ENCODE results near the gene GAREM2.

Gene GAREM2

GRCh38 chr2:26187537-26188104 is 14.7 kb downstream of the GAREM2 start:
- DNase-seq (ENCODE audit: low spot score), result no peak

- DNase-seq (ENCODE audit: low spot score), result no peak
Observed at GRCh38 chr2:26189123-26189522, 16.2 kb downstream of the GAREM2 start.

GRCh38 chr2:26189751-26190150 is 16.9 kb downstream of the GAREM2 start:
- no peak for DNase-seq (ENCODE audit: low spot score)

DNA sequence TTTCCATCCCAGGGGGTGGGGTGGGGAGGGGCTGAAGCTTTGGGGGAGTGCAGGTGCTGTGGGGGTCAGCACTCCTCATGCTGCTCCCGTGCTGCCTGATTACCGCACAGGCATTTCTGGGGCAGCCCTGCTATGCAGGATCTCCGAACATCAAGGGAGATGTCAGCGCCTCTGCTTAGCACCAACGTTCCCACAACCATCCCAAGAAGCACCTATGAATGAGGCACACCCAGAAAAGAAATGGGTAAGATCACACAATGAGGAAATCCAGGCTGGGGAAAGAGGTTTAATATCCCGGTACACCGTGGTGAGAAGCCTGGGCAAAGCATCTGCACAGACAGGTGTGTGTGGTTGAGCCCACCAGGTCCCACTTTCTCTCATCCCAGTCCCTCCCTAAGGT is 17.5 kb downstream of the GAREM2 start:
- DNase-seq (ENCODE audit: low spot score), result no peak

DNA sequence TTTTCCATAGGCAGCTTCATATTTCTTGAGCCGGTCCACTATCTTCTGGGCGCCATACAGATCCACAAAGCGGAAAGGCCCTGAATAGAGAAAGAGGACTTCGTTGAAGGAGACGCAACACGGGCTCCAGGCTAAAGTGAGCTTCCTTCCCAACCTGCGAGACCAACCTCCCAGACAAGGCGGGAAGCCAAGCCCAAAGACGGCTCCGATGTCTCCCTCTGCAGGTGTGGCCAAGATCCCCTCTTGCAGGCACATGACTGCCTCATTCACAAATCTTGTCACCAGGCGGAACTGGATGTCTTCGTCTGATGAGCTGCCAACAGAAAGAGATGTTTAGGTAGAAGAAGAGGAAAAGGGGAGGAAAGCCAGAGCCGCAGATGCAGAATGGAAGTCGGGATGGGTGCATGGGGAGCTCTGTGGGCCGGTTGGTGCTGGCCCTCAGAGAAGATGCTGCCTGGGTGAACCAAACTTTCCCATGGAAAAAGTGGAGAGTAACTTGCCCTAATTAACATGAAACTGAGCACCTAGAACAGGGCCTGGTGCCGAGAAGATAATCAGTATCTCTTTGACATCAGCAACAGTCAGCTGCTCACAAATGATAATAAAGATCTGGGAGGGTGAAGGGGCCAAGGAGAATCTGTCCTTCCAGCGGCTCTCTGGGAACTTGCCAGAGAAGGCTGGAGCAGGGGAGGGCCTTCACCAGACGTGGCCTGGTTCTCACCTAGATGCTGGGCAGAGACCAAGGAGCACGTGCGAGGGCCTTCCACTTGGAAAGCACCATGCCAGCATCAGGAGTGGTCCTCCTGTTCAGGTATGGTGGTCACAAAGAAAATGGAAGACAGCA is 18.6 kb downstream of the GAREM2 start:
- no peak for DNase-seq (ENCODE audit: low spot score)

DNA sequence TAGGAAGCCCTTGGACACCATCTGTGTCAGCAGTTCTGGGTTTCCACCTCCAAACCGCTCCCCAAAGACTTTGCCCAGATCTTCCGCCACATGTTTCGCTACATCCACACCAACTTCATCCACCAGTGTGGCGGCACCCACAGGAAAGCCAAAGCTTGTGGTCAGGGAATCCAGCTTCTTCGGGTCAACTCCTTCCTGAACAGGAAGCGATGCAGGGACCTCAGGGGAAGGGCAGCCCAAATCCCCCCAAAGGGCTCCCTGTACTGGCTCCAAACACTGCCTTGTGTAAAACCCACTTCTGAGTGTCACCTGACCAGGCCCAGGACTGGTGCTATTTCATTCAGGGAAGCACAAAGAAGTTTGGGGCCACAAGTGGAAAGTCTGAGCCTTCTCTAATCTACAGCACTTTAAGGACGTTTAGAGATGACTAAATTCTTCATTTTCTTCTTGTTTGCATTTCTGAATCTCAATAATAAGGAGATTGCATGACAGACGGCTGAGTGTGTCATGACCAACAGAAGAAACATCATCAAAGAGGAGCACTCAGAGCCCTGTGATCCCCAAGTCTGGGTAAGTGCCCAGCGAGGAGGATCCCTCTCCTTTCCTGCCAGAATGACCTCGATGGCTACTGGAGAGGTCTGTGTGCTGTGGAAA is 20.8 kb downstream of the GAREM2 start:
- DNase-seq (ENCODE audit: low spot score), result no peak

DNA sequence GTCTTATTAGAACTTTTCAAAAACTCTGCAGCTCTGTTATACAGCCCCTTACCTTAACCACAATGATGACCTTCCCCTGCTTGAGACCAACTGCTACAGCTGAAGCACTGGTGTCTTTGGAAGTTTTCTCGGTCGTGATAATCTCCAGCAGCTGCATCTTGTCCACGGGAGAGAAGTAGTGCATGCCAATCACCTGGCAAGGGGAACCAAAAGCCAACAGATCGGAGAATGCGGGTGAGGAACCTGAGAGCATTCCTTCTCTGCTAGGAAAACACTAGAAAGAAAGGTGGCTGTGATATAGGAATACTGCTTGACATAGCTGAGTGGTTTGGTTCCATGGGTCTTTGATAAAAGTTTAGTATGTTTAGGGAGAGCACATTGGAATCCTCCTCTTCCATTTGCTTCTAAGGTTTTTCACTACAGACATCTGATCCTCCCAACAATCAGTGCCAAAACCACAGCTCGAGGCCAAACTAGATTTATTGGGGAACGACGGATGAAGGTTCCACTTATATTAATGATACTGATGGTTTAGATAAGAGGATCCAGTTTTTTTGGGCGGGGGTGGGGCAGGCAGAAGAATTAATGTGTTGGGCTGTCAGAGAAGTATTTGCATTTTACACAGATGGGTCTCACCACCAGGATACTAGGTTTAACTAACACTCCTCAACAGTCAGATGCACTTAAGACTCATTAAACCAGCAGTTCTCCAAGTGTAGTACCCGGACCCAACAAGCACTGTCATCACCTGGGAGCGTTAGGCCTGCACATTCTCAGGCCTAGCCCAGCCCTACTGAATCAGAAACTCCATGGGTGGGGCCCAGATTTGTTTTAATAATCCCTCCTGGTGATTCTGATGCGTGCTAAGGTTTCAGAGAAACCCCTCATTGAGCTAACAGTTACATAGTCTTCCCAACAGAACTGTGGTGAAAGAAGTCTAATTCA is 22.4 kb downstream of the GAREM2 start:
- no peak for DNase-seq (ENCODE audit: low spot score)

DNA sequence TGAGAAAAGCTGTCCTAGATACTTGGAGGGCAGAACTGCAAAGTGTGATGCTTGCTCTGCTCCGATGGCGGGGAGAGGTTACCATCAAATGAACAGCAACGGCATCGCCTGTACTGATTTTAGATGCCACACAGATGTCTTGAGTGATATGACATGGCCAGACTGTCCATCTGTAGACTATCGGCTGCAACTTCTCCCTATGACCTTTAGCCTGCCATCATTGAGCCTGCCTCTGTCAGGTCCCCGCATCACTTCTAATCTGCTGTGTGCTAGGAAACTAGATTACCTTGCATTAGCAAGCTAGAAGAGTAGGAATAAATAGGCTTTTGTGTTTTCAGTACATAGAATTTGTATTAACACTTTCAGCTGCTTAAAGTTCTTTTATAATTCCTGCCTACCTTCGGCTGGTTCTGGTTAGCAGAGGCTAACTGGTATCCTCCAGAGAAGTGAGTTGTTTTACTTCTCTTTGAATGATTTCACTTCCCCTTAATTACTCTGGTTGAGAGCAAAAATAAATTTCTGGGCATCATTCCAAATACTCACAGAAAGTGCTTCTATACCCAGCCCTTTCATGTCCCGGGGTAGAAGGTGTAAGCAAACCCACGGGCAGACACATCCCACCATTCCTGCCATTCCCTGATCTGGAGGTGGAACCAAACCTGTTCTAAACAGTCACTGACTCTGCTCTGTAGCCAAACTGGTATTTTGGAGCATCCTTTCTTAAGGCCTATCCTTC is 24.0 kb downstream of the GAREM2 start:
- no peak for DNase-seq (ENCODE audit: low spot score)

GRCh38 chr2:26197516-26197915 is 24.6 kb downstream of the GAREM2 start:
- no peak for DNase-seq (ENCODE audit: low spot score)

- no peak for DNase-seq (ENCODE audit: low spot score)
Observed at GRCh38 chr2:26202981-26203490, 30.1 kb downstream of the GAREM2 start.

- DNase-seq (ENCODE audit: low spot score), result no peak
Observed at GRCh38 chr2:26203906-26204305, 31.0 kb downstream of the GAREM2 start.

DNA sequence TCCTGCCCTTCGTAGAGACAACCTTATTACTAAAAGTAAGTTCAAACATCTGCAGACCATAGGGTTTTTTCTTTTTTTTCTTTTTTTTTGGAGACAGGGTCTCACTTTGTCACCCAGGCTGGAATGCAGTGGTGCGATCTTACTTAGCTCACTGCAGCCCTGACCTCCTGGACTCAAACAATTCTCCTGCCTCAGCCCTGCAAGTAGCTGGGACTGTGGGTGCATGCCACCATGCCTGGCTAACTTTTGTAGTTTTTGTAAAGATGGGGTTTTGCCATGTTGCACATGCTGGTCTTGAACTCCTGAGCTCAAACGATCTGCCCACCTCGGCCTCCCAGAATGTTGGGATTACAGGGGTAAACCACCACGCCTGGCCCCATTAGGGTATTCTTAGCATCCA is 39.1 kb downstream of the GAREM2 start:
- DNase-seq (ENCODE audit: low spot score), result no peak

GRCh38 chr2:26214759-26215158 is 41.9 kb downstream of the GAREM2 start:
- no peak for DNase-seq (ENCODE audit: low spot score)

DNA sequence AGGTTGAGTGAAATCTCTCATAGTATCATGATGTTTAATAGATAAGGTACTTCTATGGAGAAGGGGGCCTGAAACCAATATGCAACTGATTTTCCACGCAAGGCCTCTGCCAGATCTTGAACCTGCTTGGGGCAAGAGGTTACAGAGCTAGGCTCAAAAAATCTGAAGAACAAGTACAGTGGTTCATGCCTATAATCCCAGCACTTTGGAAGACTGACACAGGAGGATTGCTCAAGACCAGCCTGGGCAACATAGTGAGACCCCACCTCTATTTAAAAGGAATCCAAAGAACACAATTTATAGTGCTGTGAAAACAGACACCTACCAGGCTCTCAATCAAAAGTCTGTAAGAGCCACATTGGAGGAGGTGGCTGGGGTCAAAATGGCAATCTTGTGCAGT is 42.9 kb downstream of the GAREM2 start:
- no peak for DNase-seq (ENCODE audit: low spot score)

GRCh38 chr2:26216587-26216986 is 43.7 kb downstream of the GAREM2 start:
- DNase-seq (ENCODE audit: low spot score), result no peak

- no peak for DNase-seq (ENCODE audit: low spot score)
Observed at GRCh38 chr2:26217720-26218119, 44.8 kb downstream of the GAREM2 start.

DNA sequence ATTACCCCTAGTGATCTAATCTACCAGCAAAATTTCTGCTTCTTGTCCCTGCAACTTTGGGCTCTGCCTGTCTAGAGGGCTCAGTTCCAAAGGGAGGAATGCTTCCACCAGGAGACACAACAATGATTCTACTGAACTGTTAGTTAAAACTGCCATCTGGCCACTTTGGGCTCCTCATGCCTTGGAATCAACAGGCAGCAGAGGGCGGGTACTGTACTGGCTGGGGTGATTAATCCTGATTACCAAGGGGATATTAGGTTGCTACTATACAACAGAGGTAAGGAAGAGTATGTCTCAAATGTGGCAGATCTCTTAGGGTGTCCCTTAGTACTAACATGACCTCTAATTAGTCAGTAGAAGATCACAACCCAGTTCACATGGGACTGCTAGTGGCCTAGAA is 50.1 kb downstream of the GAREM2 start:
- no peak for DNase-seq (ENCODE audit: low spot score)

DNA sequence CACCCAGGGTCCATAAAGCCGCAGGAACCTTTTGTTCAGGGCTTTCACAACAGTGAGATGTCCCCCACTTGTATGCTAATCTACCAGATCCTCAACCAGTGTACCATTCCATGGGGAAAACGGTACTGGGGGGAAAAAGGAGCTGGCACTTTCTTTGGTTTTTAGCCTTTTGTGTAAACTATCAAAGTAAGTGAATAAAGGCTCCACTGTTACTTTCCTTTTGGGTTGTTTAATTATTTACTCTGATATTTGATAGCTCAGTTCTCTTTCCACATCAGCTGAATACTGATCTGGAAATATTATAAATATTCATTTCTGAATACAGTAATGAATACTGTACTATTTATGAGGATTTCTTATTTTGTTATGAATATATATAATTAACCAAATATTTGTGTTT is 51.2 kb downstream of the GAREM2 start:
- DNase-seq (ENCODE audit: low spot score), result no peak

- DNase-seq (ENCODE audit: low spot score), result no peak
Observed at GRCh38 chr2:26229595-26229994, 56.7 kb downstream of the GAREM2 start.

- DNase-seq (ENCODE audit: low spot score), result no peak
Observed at GRCh38 chr2:26230806-26231205, 57.9 kb downstream of the GAREM2 start.

GRCh38 chr2:26235089-26235488 is 62.2 kb downstream of the GAREM2 start:
- DNase-seq (ENCODE audit: low spot score), result no peak
